Memory B cell (primary cell): Measurements from ENCODE around the gene TIE1.

Source experiments
- ATAC-seq: fragments of 150-1000 bp; cut with Tn5 transposase; 2 replicates; pipeline ENCODE4 v1.10.0; 2021; ENCODE audit warnings: low read depth, mild to moderate bottlenecking, moderate library complexity
- DNase-seq, 2 donors: peaks; one replicate each; pipeline ENCODE4 v3.0.0; 2022; ENCODE audit warnings: low spot score in 2 of 2
- H3K27ac Mint-ChIP-seq: one replicate; pipeline ENCODE4 v1.8.0; 2022; ENCODE audit warnings: mild to moderate bottlenecking, moderate library complexity, mixed read lengths
- H3K27me3 Mint-ChIP-seq: one replicate; pipeline ENCODE4 v1.8.0; 2022; ENCODE audit warnings: mixed read lengths
- H3K36me3 Mint-ChIP-seq: one replicate; pipeline ENCODE4 v1.8.0; 2022; ENCODE audit warnings: mild to moderate bottlenecking, mixed read lengths
- H3K4me1 Mint-ChIP-seq: one replicate; pipeline ENCODE4 v1.8.0; 2022; ENCODE audit warnings: mixed read lengths
- H3K4me3 Mint-ChIP-seq: one replicate; pipeline ENCODE4 v1.8.0; 2022; ENCODE audit warnings: mild to moderate bottlenecking, moderate library complexity, mixed read lengths
- H3K9me3 Mint-ChIP-seq: one replicate; pipeline ENCODE4 v1.8.0; 2022; ENCODE audit warnings: mixed read lengths

The TIE1 gene

DNA sequence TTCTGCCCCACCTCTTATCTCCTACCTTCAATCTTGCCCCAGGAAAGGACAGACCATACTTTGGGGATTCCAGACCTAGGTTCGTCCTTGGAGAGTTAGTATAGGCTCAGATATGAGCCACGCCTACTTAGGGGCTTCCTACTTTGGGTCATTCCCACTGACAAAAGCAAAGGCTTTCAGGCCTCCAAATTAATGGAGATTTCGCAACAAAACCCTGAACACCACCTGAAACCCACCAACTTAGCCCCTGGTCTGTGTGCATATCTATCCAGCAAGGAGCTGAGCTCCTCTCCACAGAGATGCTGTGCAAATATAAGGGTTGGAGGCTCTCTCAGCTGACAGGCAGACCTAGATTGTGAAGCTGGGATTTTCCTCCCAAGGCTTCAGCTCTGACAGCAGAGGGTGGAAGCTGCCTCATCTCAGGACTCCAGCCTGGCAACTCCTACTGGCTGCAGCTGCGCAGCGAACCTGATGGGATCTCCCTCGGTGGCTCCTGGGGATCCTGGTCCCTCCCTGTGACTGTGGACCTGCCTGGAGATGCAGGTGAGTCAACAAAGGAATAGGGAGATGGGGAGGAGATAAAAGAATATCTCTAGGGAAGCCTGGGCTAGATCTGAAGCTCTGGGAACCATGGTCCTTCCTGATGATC, 38.9 kb downstream of the TIE1 start:
- ATAC-seq, result no peak

DNA sequence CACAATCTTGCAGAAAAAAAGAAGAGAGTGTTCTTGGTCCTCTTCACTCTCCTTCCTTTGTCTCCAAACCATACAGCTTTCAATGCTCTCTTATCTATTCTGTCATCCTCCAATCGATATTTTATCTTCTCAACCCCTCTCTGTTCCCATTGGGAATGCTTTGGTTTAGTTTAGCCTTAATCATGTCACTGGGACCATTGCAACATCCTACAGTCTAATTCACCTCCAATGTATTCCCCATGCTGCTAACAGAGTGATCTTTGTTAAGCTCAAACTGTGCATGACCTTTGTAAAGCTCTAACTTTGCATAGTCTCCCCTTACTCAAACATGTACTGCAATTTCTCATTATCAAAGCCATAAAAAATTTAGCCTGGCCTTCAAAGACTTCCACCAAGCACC, 39.8 kb downstream of the TIE1 start:
- no peak overlapping the region for H3K27ac Mint-ChIP-seq
- DNase-seq, result no peak
- H3K9me3 Mint-ChIP-seq, result no peaks in the 10 kb centered on the region
- H3K27me3 Mint-ChIP-seq, result peaks cover 5% of the 10 kb centered on the region
- H3K36me3 Mint-ChIP-seq, result peaks cover 5% of the 10 kb centered on the region
- no peaks in the 10 kb centered on the region for H3K4me1 Mint-ChIP-seq
- H3K4me3 Mint-ChIP-seq, result no peak overlapping the region
- ATAC-seq, result no peak

More for the DNA sequence above, 38.9 kb downstream of the TIE1 start:
- Mint-ChIP-seq H3K4me1 (no peaks in the 10 kb centered on the region), H3K4me3 (no peak overlapping the region), H3K27me3 (peaks cover 5% of the 10 kb centered on the region), H3K36me3 (peaks cover 5% of the 10 kb centered on the region), H3K27ac (no peak overlapping the region), H3K9me3 (no peaks in the 10 kb centered on the region)
- DNase-seq, result no peak

- Mint-ChIP-seq H3K27ac (no peak overlapping the region), H3K4me1 (peaks cover under 1% of the 10 kb centered on the region), H3K27me3 (peaks cover 2% of the 10 kb centered on the region), H3K9me3 (no peaks in the 10 kb centered on the region), H3K36me3 (peaks cover 5% of the 10 kb centered on the region), H3K4me3 (no peak overlapping the region)
- ATAC-seq (no peak), DNase-seq (no peak)
Observed at GRCh38 chr1:43344267-43344850, 43.6 kb downstream of the TIE1 start.

DNA sequence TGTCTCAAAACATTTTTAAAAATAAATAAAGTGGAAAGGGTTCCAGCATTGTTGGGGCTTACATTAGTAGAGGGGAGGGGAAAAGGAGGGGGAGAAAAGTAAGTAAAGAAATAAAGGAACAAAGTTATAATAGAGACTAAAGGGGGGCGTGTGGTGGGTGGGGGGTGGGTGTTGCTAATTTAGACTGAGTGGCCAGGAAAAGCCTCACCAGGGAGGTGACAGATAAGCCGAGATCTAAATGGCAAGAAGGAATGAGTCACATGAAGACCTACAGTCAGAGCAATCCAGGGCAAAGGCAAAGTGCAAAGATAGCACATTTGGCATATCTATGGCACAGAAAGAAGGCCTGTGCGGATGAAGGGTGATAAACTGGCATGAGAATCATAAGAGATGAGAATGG, 44.3 kb downstream of the TIE1 start:
- DNase-seq, result no peak
- H3K36me3 Mint-ChIP-seq, result peaks cover 5% of the 10 kb centered on the region
- no peak overlapping the region for H3K4me3 Mint-ChIP-seq
- no peak for ATAC-seq
- H3K27ac Mint-ChIP-seq, result no peak overlapping the region
- H3K4me1 Mint-ChIP-seq, result peaks cover 7% of the 10 kb centered on the region
- no peaks in the 10 kb centered on the region for H3K9me3 Mint-ChIP-seq
- H3K27me3 Mint-ChIP-seq, result peaks cover 2% of the 10 kb centered on the region

- peaks cover 7% of the 10 kb centered on the region for H3K4me1 Mint-ChIP-seq
- no peaks in the 10 kb centered on the region for H3K9me3 Mint-ChIP-seq
- peaks cover 3% of the 10 kb centered on the region for H3K36me3 Mint-ChIP-seq
- peaks cover 2% of the 10 kb centered on the region for H3K27me3 Mint-ChIP-seq
- ATAC-seq, result no peak
- no peak overlapping the region for H3K4me3 Mint-ChIP-seq
- peak overlapping the region; percentile 51 for H3K27ac Mint-ChIP-seq
- no peak for DNase-seq
Observed at GRCh38 chr1:43346636-43347035, 45.9 kb downstream of the TIE1 start.

DNA sequence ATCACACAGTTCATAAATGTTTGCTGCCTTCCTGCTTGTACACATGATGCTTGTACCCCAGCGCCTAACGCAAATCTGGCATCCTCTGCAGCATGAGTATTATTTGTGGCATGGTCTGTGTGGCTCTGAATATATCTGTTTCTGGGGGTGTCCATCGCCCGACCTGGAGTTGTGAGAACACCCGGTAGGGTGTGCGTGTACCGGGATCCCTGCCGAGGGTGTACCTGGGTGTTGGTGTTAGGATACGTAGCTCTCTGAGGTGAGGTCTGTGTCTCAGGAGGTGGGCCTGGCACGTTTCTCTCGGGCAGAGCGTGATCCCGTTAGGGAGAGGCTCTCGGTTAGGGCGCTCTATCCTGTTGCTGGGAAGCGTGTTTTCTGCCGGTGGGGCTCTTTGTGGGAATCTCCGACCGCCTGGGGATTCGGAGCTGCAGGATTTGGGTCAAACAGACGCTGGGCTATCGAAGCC, 47.6 kb downstream of the TIE1 start:
- Mint-ChIP-seq H3K36me3 (peaks cover 3% of the 10 kb centered on the region), H3K4me3 (peak overlapping the region; percentile 42), H3K4me1 (peaks cover 7% of the 10 kb centered on the region), H3K27me3 (peaks cover 2% of the 10 kb centered on the region), H3K9me3 (no peaks in the 10 kb centered on the region), H3K27ac (peak overlapping the region; percentile 10)
- ATAC-seq (no peak), DNase-seq (no peak)

- peak overlapping the region; percentile 95 for H3K27ac Mint-ChIP-seq
- no peaks in the 10 kb centered on the region for H3K9me3 Mint-ChIP-seq
- H3K4me1 Mint-ChIP-seq, result peaks cover 7% of the 10 kb centered on the region
- no peaks in the 10 kb centered on the region for H3K36me3 Mint-ChIP-seq
- ATAC-seq (peak; percentile 91), DNase-seq (peak; percentile 72 to 74)
- H3K4me3 Mint-ChIP-seq, result peak overlapping the region; percentile 71
- H3K27me3 Mint-ChIP-seq, result no peaks in the 10 kb centered on the region
Observed at GRCh38 chr1:43348809-43349593, 48.2 kb downstream of the TIE1 start.

- peaks cover 2% of the 10 kb centered on the region for H3K36me3 Mint-ChIP-seq
- DNase-seq (no peak), ATAC-seq (no peak)
- no peaks in the 10 kb centered on the region for H3K9me3 Mint-ChIP-seq
- H3K27ac Mint-ChIP-seq, result peak overlapping the region; percentile 95
- H3K4me3 Mint-ChIP-seq, result peak overlapping the region; percentile 71
- H3K4me1 Mint-ChIP-seq, result peaks cover 7% of the 10 kb centered on the region
- no peaks in the 10 kb centered on the region for H3K27me3 Mint-ChIP-seq
Observed at GRCh38 chr1:43349594-43350306, 49.0 kb downstream of the TIE1 start.

DNA sequence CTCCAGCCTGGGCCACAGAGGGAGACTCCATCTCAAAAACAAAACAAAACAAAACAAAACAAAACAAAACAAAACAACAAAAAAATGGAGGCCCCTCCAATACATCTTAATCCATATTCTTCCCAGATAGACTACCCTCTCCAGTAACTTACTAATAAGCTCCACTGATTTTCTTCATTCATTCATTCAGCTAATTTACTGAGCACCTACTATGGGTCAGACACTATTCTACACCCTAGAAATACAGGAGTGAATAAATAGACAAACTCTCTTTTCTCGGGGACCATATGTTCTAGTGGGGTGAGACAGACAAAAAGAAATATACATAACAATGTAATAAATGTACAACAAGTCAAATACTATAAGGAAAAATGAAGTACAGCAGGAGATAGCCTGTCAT, 50.2 kb downstream of the TIE1 start:
- ATAC-seq (no peak), DNase-seq (no peak)
- Mint-ChIP-seq H3K27ac (peak overlapping the region; percentile 60), H3K9me3 (no peaks in the 10 kb centered on the region), H3K4me1 (peaks cover 7% of the 10 kb centered on the region), H3K27me3 (no peaks in the 10 kb centered on the region), H3K36me3 (peaks cover 2% of the 10 kb centered on the region), H3K4me3 (no peak overlapping the region)

DNA sequence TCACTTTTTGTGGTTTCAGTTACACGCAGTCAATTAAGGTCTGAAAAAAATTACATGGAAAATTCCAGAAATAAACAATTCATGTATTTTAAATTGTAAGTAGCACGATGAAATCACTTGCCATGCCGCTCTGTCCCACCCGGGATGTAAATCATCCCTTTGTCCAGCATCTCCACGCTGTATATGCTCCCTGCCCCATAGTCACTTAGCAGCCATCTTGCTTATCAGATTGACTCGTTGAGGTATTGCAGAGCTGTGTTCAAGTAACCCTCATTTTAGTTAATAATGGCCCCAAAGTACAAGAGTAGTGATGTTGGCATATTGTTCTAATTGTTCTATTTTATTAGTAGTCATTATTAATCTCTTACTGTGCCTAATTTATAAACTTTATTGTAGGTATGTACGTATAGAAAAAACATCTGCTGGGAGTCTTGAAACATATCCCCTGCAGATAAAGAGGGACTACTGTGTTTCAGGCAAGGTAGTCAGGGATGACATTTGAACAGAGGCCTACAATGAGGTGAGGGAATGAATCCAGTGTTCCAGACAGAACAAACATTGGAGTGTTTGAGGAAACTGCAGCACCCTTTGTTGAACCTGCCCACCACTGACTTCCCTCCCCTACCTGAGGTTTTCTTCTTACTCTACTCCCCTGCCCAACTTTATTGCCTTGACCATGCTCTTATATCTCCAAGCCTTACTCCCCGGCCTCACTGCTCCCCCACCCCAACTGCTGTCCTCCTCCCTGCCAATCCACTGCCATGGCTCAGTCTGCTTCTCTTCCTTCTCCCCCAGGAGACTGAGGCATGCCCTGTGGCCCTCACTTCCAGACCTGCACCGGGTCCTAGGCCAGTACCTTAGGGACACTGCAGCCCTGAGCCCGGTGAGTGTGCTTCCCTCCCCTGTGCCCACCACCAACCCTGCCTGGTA, 50.9 kb downstream of the TIE1 start:
- Mint-ChIP-seq H3K9me3 (no peaks in the 10 kb centered on the region), H3K27ac (peak overlapping the region; percentile 85), H3K36me3 (peaks cover 2% of the 10 kb centered on the region), H3K4me3 (no peak overlapping the region), H3K4me1 (peaks cover 7% of the 10 kb centered on the region), H3K27me3 (no peaks in the 10 kb centered on the region)
- no peak for DNase-seq
- ATAC-seq, result no peak

GRCh38 chr1:43352351-43352705, 51.5 kb downstream of the TIE1 start:
- peaks cover 7% of the 10 kb centered on the region for H3K4me1 Mint-ChIP-seq
- DNase-seq (no peak), ATAC-seq (no peak)
- no peak overlapping the region for H3K4me3 Mint-ChIP-seq
- no peaks in the 10 kb centered on the region for H3K9me3 Mint-ChIP-seq
- peaks cover 2% of the 10 kb centered on the region for H3K36me3 Mint-ChIP-seq
- H3K27ac Mint-ChIP-seq, result peak overlapping the region; percentile 85
- H3K27me3 Mint-ChIP-seq, result no peaks in the 10 kb centered on the region

- Mint-ChIP-seq H3K4me3 (no peak overlapping the region), H3K27me3 (no peaks in the 10 kb centered on the region), H3K27ac (peak overlapping the region; percentile 85), H3K4me1 (peaks cover 7% of the 10 kb centered on the region), H3K36me3 (peaks cover 2% of the 10 kb centered on the region), H3K9me3 (no peaks in the 10 kb centered on the region)
- no peak for DNase-seq
- no peak for ATAC-seq
Observed at GRCh38 chr1:43352881-43353280, 52.1 kb downstream of the TIE1 start.

GRCh38 chr1:43354471-43354870, 53.7 kb downstream of the TIE1 start:
- ATAC-seq (no peak), DNase-seq (no peak)
- Mint-ChIP-seq H3K27ac (no peak overlapping the region), H3K4me3 (no peak overlapping the region), H3K36me3 (peaks cover 2% of the 10 kb centered on the region), H3K27me3 (no peaks in the 10 kb centered on the region), H3K9me3 (no peaks in the 10 kb centered on the region), H3K4me1 (peaks cover 11% of the 10 kb centered on the region)
